H9 (cell line): ENCODE measurements around the gene KRT40. TPM values are rescaled to one million over a fixed set of nuclear protein-coding genes. Genes with fewer than 3 reads are reported as not detected.

Experiments
- DNase-seq: peaks from one replicate; pipeline ENCODE4 v3.0.0-alpha.2; 2017
- H2AFZ ChIP-seq: one replicate; pipeline ENCODE4 v1.6.1; 2013; ENCODE audit warnings: mild to moderate bottlenecking, low read length, control low read depth, moderate library complexity
- H2AK5ac ChIP-seq: 2 replicates; pipeline ENCODE4 v1.6.1; 2013; ENCODE audit warnings: low read length, control low read depth, mixed read lengths; ENCODE audit not compliant: insufficient read length
- H2BK120ac ChIP-seq: one replicate; pipeline ENCODE4 v1.6.1; 2013; ENCODE audit warnings: low read depth, mild to moderate bottlenecking, low read length, control low read depth, inconsistent platforms; ENCODE audit not compliant: poor library complexity, severe bottlenecking
- H2BK12ac ChIP-seq: 2 replicates; pipeline ENCODE4 v1.6.1; 2013; ENCODE audit warnings: low read length, control low read depth, mixed read lengths, low read depth; ENCODE audit not compliant: insufficient read length
- H2BK15ac ChIP-seq: 2 replicates; pipeline ENCODE4 v1.6.1; 2013; ENCODE audit warnings: low read depth, low read length, control low read depth
- H2BK20ac ChIP-seq: one replicate; pipeline ENCODE4 v1.6.1; 2013; ENCODE audit warnings: low read depth, mild to moderate bottlenecking, low read length, control low read depth, inconsistent platforms; ENCODE audit not compliant: poor library complexity, severe bottlenecking
- H2BK5ac ChIP-seq: 2 replicates; pipeline ENCODE4 v1.6.1; 2013; ENCODE audit warnings: low read length, control low read depth, mixed read lengths; ENCODE audit not compliant: insufficient read length
- H3K14ac ChIP-seq: 2 replicates; pipeline ENCODE4 v1.6.1; 2013; ENCODE audit warnings: low read length, control low read depth; ENCODE audit not compliant: insufficient read depth
- H3K18ac ChIP-seq: 2 replicates; pipeline ENCODE4 v1.6.1; 2013; ENCODE audit warnings: low read depth, mild to moderate bottlenecking, mixed read lengths, low read length, control low read depth; ENCODE audit not compliant: insufficient read length
- H3K23ac ChIP-seq: 2 replicates; pipeline ENCODE4 v1.6.1; 2013; ENCODE audit warnings: low read length, control low read depth, mixed read lengths, low read depth; ENCODE audit not compliant: insufficient read length
- H3K23me2 ChIP-seq: 2 replicates; pipeline ENCODE4 v1.6.1; 2013; ENCODE audit warnings: low read depth, mild to moderate bottlenecking, mixed read lengths, low read length, control low read depth; ENCODE audit not compliant: insufficient read length, poor library complexity, severe bottlenecking
- H3K27ac ChIP-seq: 2 replicates; pipeline ENCODE4 v1.5.1; 2013; ENCODE audit warnings: low read length, control low read depth, mixed read lengths, low read depth; ENCODE audit not compliant: insufficient read length
- H3K27me3 ChIP-seq: 2 replicates; pipeline ENCODE4 v1.6.1; 2013; ENCODE audit warnings: low read length, control low read depth, inconsistent platforms; ENCODE audit not compliant: insufficient read depth
- H3K4ac ChIP-seq: 2 replicates; pipeline ENCODE4 v1.6.1; 2013; ENCODE audit warnings: low read depth, mild to moderate bottlenecking, control low read depth, inconsistent platforms, low read length, moderate library complexity
- H3K4me1 ChIP-seq: 2 replicates; pipeline ENCODE4 v1.6.1; 2013; ENCODE audit warnings: low read length, control low read depth, inconsistent platforms; ENCODE audit not compliant: insufficient read depth
- H3K4me2 ChIP-seq: 2 replicates; pipeline ENCODE4 v1.6.1; 2013; ENCODE audit warnings: low read length, control low read depth, mixed read lengths; ENCODE audit not compliant: insufficient read length, insufficient read depth
- H3K56ac ChIP-seq: 2 replicates; pipeline ENCODE4 v1.6.1; 2013; ENCODE audit warnings: low read depth, mild to moderate bottlenecking, mixed read lengths, low read length, control low read depth; ENCODE audit not compliant: insufficient read length
- H3K79me1 ChIP-seq: 2 replicates; pipeline ENCODE4 v1.6.1; 2013; ENCODE audit warnings: low read depth, mild to moderate bottlenecking, moderate library complexity, low read length, control low read depth, inconsistent platforms; ENCODE audit not compliant: insufficient read depth, poor library complexity, severe bottlenecking
- H3K79me2 ChIP-seq: 2 replicates; pipeline ENCODE4 v1.6.1; 2013; ENCODE audit warnings: low read length, control low read depth, inconsistent platforms; ENCODE audit not compliant: insufficient read depth
- H3K9ac ChIP-seq: 2 replicates; pipeline ENCODE4 v1.6.1; 2013; ENCODE audit warnings: low read length, control low read depth, mixed read lengths; ENCODE audit not compliant: insufficient read length; ENCODE audit errors: extremely low read depth
- H3K9me3 ChIP-seq: one replicate; pipeline ENCODE4 v1.6.1; 2013; ENCODE audit warnings: low read depth, low read length, inconsistent platforms; ENCODE audit not compliant: control insufficient read depth
- H3T11ph ChIP-seq: one replicate; pipeline ENCODE4 v1.6.1; 2013; ENCODE audit warnings: mild to moderate bottlenecking, low read length, control low read depth, inconsistent platforms
- H4K20me1 ChIP-seq: one replicate; pipeline ENCODE4 v1.6.1; 2013; ENCODE audit not compliant: control insufficient read depth, insufficient read length, insufficient read depth
- H4K5ac ChIP-seq: 2 replicates; pipeline ENCODE4 v1.6.1; 2013; ENCODE audit warnings: low read depth, mild to moderate bottlenecking, mixed read lengths, low read length, control low read depth; ENCODE audit not compliant: insufficient read length
- H4K8ac ChIP-seq: replicated peaks from 2 replicates; pipeline ENCODE4 v1.6.1; 2013; ENCODE audit warnings: low read length, control low read depth, mixed read lengths, low read depth; ENCODE audit not compliant: insufficient read length
- H4K91ac ChIP-seq: 2 replicates; pipeline ENCODE4 v1.6.1; 2013; ENCODE audit warnings: low read depth, mild to moderate bottlenecking, moderate library complexity, mixed read lengths, low read length, control low read depth; ENCODE audit not compliant: insufficient read length
- H3K27ac Mint-ChIP-seq, 3 experiments: 2 replicates in 2 of 3; 3 replicates in 1 of 3; pipeline ENCODE4 v1.8.0; 2020 to 2021; ENCODE audit warnings: mixed read lengths in 3 of 3, mild to moderate bottlenecking in 1 of 3, moderate library complexity in 1 of 3
- H3K27me3 Mint-ChIP-seq: 2 replicates; pipeline ENCODE4 v1.8.0; 2021; ENCODE audit warnings: low read depth, mild to moderate bottlenecking, moderate library complexity, mixed read lengths
- H3K36me3 Mint-ChIP-seq, 3 experiments: 2 replicates in 2 of 3; 3 replicates in 1 of 3; pipeline ENCODE4 v1.8.0; 2020 to 2021; ENCODE audit warnings: low read depth in 3 of 3, mixed read lengths in 3 of 3; ENCODE audit not compliant: insufficient read depth in 1 of 3
- H3K4me1 Mint-ChIP-seq, 2 experiments: 2 replicates each; pipeline ENCODE4 v1.8.0; 2020; ENCODE audit warnings: mixed read lengths in 2 of 2
- H3K4me3 Mint-ChIP-seq, 2 experiments: 2 replicates in 1 of 2; 3 replicates in 1 of 2; pipeline ENCODE4 v1.8.0; 2020 to 2021; ENCODE audit warnings: mild to moderate bottlenecking in 2 of 2, mixed read lengths in 2 of 2, moderate library complexity in 1 of 2
- H3K9me3 Mint-ChIP-seq, 2 experiments: 2 replicates in 1 of 2; 3 replicates in 1 of 2; pipeline ENCODE4 v1.8.0; 2020; ENCODE audit warnings: mild to moderate bottlenecking in 2 of 2, mixed read lengths in 2 of 2, moderate library complexity in 1 of 2
- WGBS: extraction: QIAGEN DNeasy Blood & Tissue Kit; methylation state at CpG from one replicate; pipeline ENCODE4 v1.1.7; 2013; ENCODE audit warnings: missing lambda C conversion rate, low lambda C conversion rate, mixed read lengths; ENCODE audit not compliant: insufficient read length; ENCODE audit errors: extremely low coverage; 5-methylcytosine and 5-hydroxymethylcytosine counted together
- total RNA-seq: library from RNA; stranded (reverse); gene quantifications from 2 replicates; pipeline ENCODE4 v1.2.1, GENCODE V29; 2021
- TF ChIP-seq, protein P1 (sequence below): fragments of 200-600 bp; sonication (generic); conservative IDR thresholded peaks from 3 replicates; pipeline ENCODE4 v1.8.0; 2021; ENCODE audit warnings: antibody characterized with exemption, mild to moderate bottlenecking

Gene KRT40
- total RNA-seq, 1 experiment from 2014 or later, result not detected

DNA sequence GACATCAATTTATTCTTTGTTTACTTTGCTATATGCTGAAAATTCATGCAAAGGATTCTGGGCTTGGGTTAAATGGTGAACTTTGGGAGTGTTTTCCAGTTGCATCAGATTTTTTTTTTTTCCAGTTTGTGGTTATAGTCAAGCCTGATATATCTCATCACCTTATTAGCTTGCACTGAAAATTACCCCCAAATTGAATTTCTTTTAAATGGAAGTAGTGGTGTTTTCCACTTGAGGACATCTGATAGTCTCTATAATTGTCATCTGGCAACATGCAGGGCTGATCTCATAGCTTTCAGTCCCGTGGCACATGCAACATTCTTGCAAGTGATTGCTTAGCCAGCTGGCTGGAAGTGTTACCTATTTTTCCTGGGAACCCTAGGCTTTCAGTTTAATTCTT is 29.5 kb upstream of the KRT40 start:
- Mint-ChIP-seq H3K27me3 (no peaks in the 10 kb centered on the region), H3K4me1 (peaks cover 16 to 17% of the 10 kb centered on the region in 2 experiments), H3K4me3 (no peak overlapping the region), H3K27ac (no peak overlapping the region), H3K9me3 (no peaks in the 10 kb centered on the region), H3K36me3 (no peaks in the 10 kb centered on the region)
- no peak overlapping the region for H3K18ac ChIP-seq
- no peak overlapping the region for H2BK15ac ChIP-seq
- H3K23ac ChIP-seq, result no peak overlapping the region
- H2AK5ac ChIP-seq, result no peak overlapping the region
- no peak overlapping the region for H2BK12ac ChIP-seq
- no peak for DNase-seq
- no peak overlapping the region for H3K4me2 ChIP-seq
- H3K79me1 ChIP-seq, result no peaks in the 10 kb centered on the region
- H4K5ac ChIP-seq, result no peak overlapping the region
- H2BK120ac ChIP-seq, result no peak overlapping the region
- H2AFZ ChIP-seq, result no peak overlapping the region
- no CpG with 5 or more reads among the region's 1 CpG for WGBS
- no peaks in the 10 kb centered on the region; the same call in 1 of the 2 replicates for H3K4me1 ChIP-seq
- H3T11ph ChIP-seq, result no peak overlapping the region
- no peak overlapping the region for H3K9ac ChIP-seq
- H3K9me3 ChIP-seq, result no peaks in the 10 kb centered on the region
- H3K14ac ChIP-seq, result no peak overlapping the region
- no peak overlapping the region for H2BK20ac ChIP-seq
- H2BK5ac ChIP-seq, result no peak overlapping the region
- no peak overlapping the region for H3K4ac ChIP-seq
- H4K91ac ChIP-seq, result no peak overlapping the region
- no peaks in the 10 kb centered on the region for H3K23me2 ChIP-seq
- H4K8ac ChIP-seq, result no peak overlapping the region
- H4K20me1 ChIP-seq, result no peaks in the 10 kb centered on the region
- TF ChIP-seq, protein P1, sequence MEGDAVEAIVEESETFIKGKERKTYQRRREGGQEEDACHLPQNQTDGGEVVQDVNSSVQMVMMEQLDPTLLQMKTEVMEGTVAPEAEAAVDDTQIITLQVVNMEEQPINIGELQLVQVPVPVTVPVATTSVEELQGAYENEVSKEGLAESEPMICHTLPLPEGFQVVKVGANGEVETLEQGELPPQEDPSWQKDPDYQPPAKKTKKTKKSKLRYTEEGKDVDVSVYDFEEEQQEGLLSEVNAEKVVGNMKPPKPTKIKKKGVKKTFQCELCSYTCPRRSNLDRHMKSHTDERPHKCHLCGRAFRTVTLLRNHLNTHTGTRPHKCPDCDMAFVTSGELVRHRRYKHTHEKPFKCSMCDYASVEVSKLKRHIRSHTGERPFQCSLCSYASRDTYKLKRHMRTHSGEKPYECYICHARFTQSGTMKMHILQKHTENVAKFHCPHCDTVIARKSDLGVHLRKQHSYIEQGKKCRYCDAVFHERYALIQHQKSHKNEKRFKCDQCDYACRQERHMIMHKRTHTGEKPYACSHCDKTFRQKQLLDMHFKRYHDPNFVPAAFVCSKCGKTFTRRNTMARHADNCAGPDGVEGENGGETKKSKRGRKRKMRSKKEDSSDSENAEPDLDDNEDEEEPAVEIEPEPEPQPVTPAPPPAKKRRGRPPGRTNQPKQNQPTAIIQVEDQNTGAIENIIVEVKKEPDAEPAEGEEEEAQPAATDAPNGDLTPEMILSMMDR, result no peak
- no peak overlapping the region for H3K27ac ChIP-seq
- no peak overlapping the region for H3K56ac ChIP-seq
- H3K79me2 ChIP-seq, result no peaks in the 10 kb centered on the region
- no peaks in the 10 kb centered on the region for H3K27me3 ChIP-seq
